ENCODE data around the gene FUT6.
"Not testable (repeated sequence)": the region's sequence is repeated elsewhere in the genome, so short reads cannot be mapped to it uniquely, and the experiment has no call there.

FUT6 gene

GRCh38 chr19:5880196-5880595, 40.7 kb upstream of the FUT6 start:
- Histone ChIP-seq H3K27me3 (ENCODE audit: insufficient read depth, insufficient read length) (peaks cover 2% of the 10 kb centered on the region), H3K9me3 (ENCODE audit: insufficient read depth, low read length) (no peaks in the 10 kb centered on the region), H3K36me3 (ENCODE audit: insufficient read depth, insufficient read length, low read length) (no peaks in the 10 kb centered on the region), H3K4me1 (ENCODE audit: insufficient read depth, insufficient read length) (peaks cover 28% of the 10 kb centered on the region), H3K9ac (ENCODE audit: insufficient read length, low read depth) (peak overlapping the region; percentile 50), H3K4me3 (ENCODE audit: insufficient read length, low read depth) (no peak overlapping the region)
- TF ChIP-seq ZNF274 (IDR thresholded peaks at IDR 0.05; ENCODE audit: low read depth, low read length) = no peak
- no peak for TF ChIP-seq YY1 (IDR thresholded peaks at IDR 0.05; ENCODE audit: insufficient read depth, insufficient read length)
- TF ChIP-seq SUZ12 (IDR thresholded peaks at IDR 0.05; ENCODE audit: extremely low read depth, insufficient read depth, insufficient read length) = no peak
- no peak for DNase-seq (ENCODE audit: low read depth, low spot score)

- Histone ChIP-seq H3K4me1 (ENCODE audit: insufficient read depth, insufficient read length) (peaks cover 31% of the 10 kb centered on the region), H3K36me3 (ENCODE audit: insufficient read depth, insufficient read length, low read length) (no peaks in the 10 kb centered on the region), H3K9ac (ENCODE audit: insufficient read length, low read depth) (peak overlapping the region; percentile 56), H3K27me3 (ENCODE audit: insufficient read depth, insufficient read length) (peaks cover 2% of the 10 kb centered on the region), H3K9me3 (ENCODE audit: insufficient read depth, low read length) (no peaks in the 10 kb centered on the region), H3K4me3 (ENCODE audit: insufficient read length, low read depth) (no peak overlapping the region)
- TF ChIP-seq SUZ12 (IDR thresholded peaks at IDR 0.05; ENCODE audit: extremely low read depth, insufficient read depth, insufficient read length) (no peak), ZNF274 (IDR thresholded peaks at IDR 0.05; ENCODE audit: low read depth, low read length) (no peak), YY1 (IDR thresholded peaks at IDR 0.05; ENCODE audit: insufficient read depth, insufficient read length) (no peak)
- no peak for DNase-seq (ENCODE audit: low read depth, low spot score)
Measured at GRCh38 chr19:5877882-5878281, 38.4 kb upstream of the FUT6 start.

DNA sequence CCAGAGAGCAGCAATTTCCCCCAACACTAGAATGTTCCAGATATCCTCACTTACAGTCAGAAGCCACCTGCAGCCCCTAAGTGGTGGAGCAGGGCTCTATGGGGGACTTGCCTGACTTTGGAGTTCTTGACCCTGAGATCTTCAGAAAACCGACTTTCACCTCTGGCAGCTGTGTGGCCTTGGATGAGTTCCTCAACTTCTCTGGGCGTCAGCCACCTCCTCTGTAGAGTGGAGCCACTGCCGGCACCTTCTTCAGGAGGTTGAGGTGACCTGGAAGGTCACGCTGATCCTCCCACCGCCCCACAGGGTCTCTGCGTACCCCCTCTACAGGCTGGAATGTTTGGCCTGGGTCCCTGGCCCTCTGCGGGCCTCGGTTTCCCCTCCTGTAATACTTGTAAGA, 37.9 kb upstream of the FUT6 start:
- H3K27me3 ChIP-seq (ENCODE audit: insufficient read depth, insufficient read length) = peaks cover 2% of the 10 kb centered on the region
- peak overlapping the region; percentile 56 for H3K9ac ChIP-seq (ENCODE audit: insufficient read length, low read depth)
- TF ChIP-seq YY1 (IDR thresholded peaks at IDR 0.05; ENCODE audit: insufficient read depth, insufficient read length) (no peak), ZNF274 (IDR thresholded peaks at IDR 0.05; ENCODE audit: low read depth, low read length) (no peak), SUZ12 (IDR thresholded peaks at IDR 0.05; ENCODE audit: extremely low read depth, insufficient read depth, insufficient read length) (no peak)
- H3K36me3 ChIP-seq (ENCODE audit: insufficient read depth, insufficient read length, low read length) = no peaks in the 10 kb centered on the region
- H3K4me3 ChIP-seq (ENCODE audit: insufficient read length, low read depth) = no peak overlapping the region
- no peaks in the 10 kb centered on the region for H3K9me3 ChIP-seq (ENCODE audit: insufficient read depth, low read length)
- no peak for DNase-seq (ENCODE audit: low read depth, low spot score)
- peaks cover 31% of the 10 kb centered on the region for H3K4me1 ChIP-seq (ENCODE audit: insufficient read depth, insufficient read length)

GRCh38 chr19:5874496-5874895, 35.0 kb upstream of the FUT6 start:
- H3K4me1 ChIP-seq (ENCODE audit: insufficient read depth, insufficient read length) = peaks cover 16% of the 10 kb centered on the region
- H3K27me3 ChIP-seq (ENCODE audit: insufficient read depth, insufficient read length); H3K36me3 ChIP-seq (ENCODE audit: insufficient read depth, insufficient read length, low read length); DNase-seq (ENCODE audit: low read depth, low spot score); H3K9ac ChIP-seq (ENCODE audit: insufficient read length, low read depth); H3K4me3 ChIP-seq (ENCODE audit: insufficient read length, low read depth); H3K9me3 ChIP-seq (ENCODE audit: insufficient read depth, low read length): not testable (repeated sequence)

DNA sequence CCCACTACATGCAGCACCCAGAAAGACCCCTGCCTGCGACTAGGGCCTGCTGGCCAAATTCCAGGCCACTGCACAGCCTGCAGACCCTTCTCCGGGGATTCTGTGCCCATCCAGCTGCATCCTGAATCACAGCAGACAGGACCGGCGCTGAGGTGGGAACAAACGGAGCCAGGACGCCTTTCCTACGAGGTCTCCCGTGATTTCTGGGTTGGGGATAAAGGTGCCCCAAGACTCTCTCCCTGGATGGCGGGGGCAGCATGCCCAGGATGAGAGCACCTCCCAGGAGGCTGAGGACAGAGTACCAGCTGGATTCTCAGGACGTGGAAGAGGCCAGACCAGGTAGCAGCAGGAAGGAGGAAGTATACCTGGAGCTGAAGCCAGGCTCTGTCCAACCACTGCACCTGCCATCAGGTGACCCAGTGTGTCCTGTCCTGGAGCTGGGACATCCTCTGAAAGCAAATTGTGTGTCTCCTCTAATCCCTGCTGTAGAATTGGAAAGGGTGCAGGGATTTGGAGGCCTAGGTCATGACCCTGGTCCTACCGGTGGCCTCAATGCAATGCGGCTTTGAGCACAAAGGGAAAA, 34.2 kb upstream of the FUT6 start:
- Histone ChIP-seq H3K4me3 (ENCODE audit: insufficient read length, low read depth) (no peak overlapping the region), H3K4me1 (ENCODE audit: insufficient read depth, insufficient read length) (peaks cover 13% of the 10 kb centered on the region), H3K27me3 (ENCODE audit: insufficient read depth, insufficient read length) (no peaks in the 10 kb centered on the region), H3K9ac (ENCODE audit: insufficient read length, low read depth) (no peak overlapping the region), H3K9me3 (ENCODE audit: insufficient read depth, low read length) (no peaks in the 10 kb centered on the region), H3K36me3 (ENCODE audit: insufficient read depth, insufficient read length, low read length) (no peaks in the 10 kb centered on the region)
- TF ChIP-seq YY1 (IDR thresholded peaks at IDR 0.05; ENCODE audit: insufficient read depth, insufficient read length) (no peak), ZNF274 (IDR thresholded peaks at IDR 0.05; ENCODE audit: low read depth, low read length) (no peak), SUZ12 (IDR thresholded peaks at IDR 0.05; ENCODE audit: extremely low read depth, insufficient read depth, insufficient read length) (no peak)
- no peak for DNase-seq (ENCODE audit: low read depth, low spot score)

DNA sequence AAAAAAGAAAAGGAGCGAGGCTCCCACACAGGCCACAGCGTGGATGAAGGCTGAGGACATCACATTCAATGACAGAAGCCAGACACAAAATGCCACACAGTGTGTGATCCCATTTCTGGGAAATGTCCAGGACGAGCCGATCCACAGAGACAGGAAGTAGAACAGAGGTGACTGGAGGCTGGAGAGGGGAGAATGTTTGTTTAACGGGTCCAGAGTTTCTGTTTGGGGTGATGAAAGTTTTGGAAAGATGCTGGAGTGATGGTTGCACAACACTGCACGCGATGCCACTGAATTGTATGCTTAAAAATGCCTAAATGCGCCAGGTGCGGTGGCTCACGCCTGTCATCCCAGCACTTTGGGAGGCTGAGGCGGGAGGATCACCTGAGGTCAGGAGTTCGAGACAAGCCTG, 31.5 kb upstream of the FUT6 start:
- no peaks in the 10 kb centered on the region for H3K36me3 ChIP-seq (ENCODE audit: insufficient read depth, insufficient read length, low read length)
- DNase-seq (ENCODE audit: low read depth, low spot score) = no peak
- no peak for TF ChIP-seq YY1 (IDR thresholded peaks at IDR 0.05; ENCODE audit: insufficient read depth, insufficient read length)
- no peak for TF ChIP-seq ZNF274 (IDR thresholded peaks at IDR 0.05; ENCODE audit: low read depth, low read length)
- no peak for TF ChIP-seq SUZ12 (IDR thresholded peaks at IDR 0.05; ENCODE audit: extremely low read depth, insufficient read depth, insufficient read length)
- H3K9ac ChIP-seq (ENCODE audit: insufficient read length, low read depth) = no peak overlapping the region
- no peaks in the 10 kb centered on the region for H3K9me3 ChIP-seq (ENCODE audit: insufficient read depth, low read length)
- peaks cover 3% of the 10 kb centered on the region for H3K27me3 ChIP-seq (ENCODE audit: insufficient read depth, insufficient read length)
- peaks cover 3% of the 10 kb centered on the region for H3K4me1 ChIP-seq (ENCODE audit: insufficient read depth, insufficient read length)
- H3K4me3 ChIP-seq (ENCODE audit: insufficient read length, low read depth) = no peak overlapping the region

DNA sequence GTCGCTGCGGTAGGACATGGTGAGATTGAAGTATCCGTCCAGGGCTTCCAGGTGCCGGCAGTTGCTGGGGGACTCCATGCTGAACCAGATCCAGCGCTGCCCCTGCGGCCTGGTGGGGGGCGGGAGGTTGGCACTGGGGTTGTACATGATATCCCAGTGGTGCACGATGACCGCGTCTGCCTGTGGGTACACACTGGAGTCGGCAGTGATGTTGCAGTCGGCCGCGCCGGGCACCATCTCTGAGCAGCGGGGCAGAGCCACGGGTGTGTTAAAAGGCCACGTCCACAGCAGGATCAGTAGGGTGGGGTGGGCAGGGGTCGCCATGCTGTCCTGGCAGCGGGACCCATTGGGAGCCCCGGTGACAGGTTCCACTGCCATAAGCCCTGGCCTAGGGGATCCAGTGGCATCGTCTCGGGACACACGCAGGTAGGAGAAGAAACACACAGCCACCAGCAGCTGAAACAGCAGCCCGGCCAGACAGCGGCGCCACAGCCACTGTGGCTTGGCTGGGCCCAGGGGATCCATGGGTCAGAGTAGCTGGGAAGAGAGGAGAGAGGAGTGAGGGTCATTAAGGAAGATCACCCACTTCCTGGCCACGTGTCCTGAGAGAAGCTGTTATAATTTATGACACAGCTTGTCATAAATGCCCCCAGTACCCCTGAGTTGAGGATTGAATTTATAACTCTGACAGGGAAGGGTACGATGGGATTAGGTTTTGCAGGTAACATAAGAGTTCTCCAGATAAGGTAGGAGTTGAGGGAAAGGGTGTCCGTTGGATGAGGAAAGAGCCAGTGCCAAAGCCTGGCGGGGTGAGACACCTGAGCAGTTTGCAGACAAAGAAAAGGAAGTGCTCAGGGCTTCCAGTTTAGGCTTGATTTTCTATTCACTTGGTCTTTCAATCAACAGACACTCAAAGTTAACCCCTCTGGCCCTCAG, 28.0 kb upstream of the FUT6 start:
- TF ChIP-seq YY1 (IDR thresholded peaks at IDR 0.05; ENCODE audit: insufficient read depth, insufficient read length) (no peak), ZNF274 (IDR thresholded peaks at IDR 0.05; ENCODE audit: low read depth, low read length) (no peak), SUZ12 (IDR thresholded peaks at IDR 0.05; ENCODE audit: extremely low read depth, insufficient read depth, insufficient read length) (no peak)
- H3K9ac ChIP-seq (ENCODE audit: insufficient read length, low read depth) = no peak overlapping the region
- DNase-seq (ENCODE audit: low read depth, low spot score) = no peak

More for the DNA sequence above, 28.0 kb upstream of the FUT6 start:
- Histone ChIP-seq H3K36me3 (ENCODE audit: insufficient read depth, insufficient read length, low read length) (no peaks in the 10 kb centered on the region), H3K4me3 (ENCODE audit: insufficient read length, low read depth) (no peak overlapping the region), H3K4me1 (ENCODE audit: insufficient read depth, insufficient read length) (peaks cover 3% of the 10 kb centered on the region), H3K27me3 (ENCODE audit: insufficient read depth, insufficient read length) (peaks cover 11% of the 10 kb centered on the region), H3K9me3 (ENCODE audit: insufficient read depth, low read length) (no peaks in the 10 kb centered on the region)
